GM12878 (cell line): ENCODE results near the gene FBRSL1. TPM values are rescaled to one million over a fixed set of nuclear protein-coding genes. Genes with fewer than 3 reads are reported as not detected.
"Not testable (repeated sequence)": the region's sequence is repeated elsewhere in the genome, so short reads cannot be mapped to it uniquely, and the experiment has no call there.

ENCODE experiments used
- ATAC-seq: fragments of 200-7000 bp; cut with Tn5 transposase; 3 replicates; pipeline ENCODE4 v1.9.1; 2020; ENCODE audit warnings: mild to moderate bottlenecking, moderate library complexity
- BruUV-seq: library from RNA; stranded (reverse); fragments of 400-500 nt; replicated peaks from 2 replicates; lab custom pipeline; 2021; lab: Mats Ljungman, UMichigan
- CTCF ChIA-PET: fragments of 300-600 bp; sonication (Branson Sonifier 250); formaldehyde crosslinking; extraction: SDS; loops from one replicate; lab custom pipeline; 2021; ENCODE audit warnings: inconsistent platforms; lab: Yijun Ruan, JAX
- POLR2A ChIA-PET: fragments of 350-600 bp; formaldehyde crosslinking; extraction: SDS; loops from one replicate; lab custom pipeline; 2021; ENCODE audit warnings: inconsistent platforms; lab: Charles Lee
- RAD21 ChIA-PET: fragments of 300-600 bp; sonication (Branson Sonifier 250); formaldehyde crosslinking; loops from one replicate; lab custom pipeline; 2023; ENCODE audit warnings: antibody characterized with exemption; ENCODE audit not compliant: unreplicated experiment; lab: Charles Lee
- SMC1A ChIA-PET: fragments of 300-600 bp; sonication (Branson Sonifier 250); formaldehyde crosslinking; loops from one replicate; lab custom pipeline; 2023; ENCODE audit not compliant: unreplicated experiment, uncharacterized antibody; lab: Charles Lee
- DNase-seq: peaks from one replicate; pipeline ENCODE4 v3.0.0-alpha.2; 2011; ENCODE audit warnings: low read depth, low spot score
- FAIRE-seq: peaks from 3 replicates; lab custom pipeline; 2011; peaks lifted over from hg19 to GRCh38; lab: Jason Lieb, UNC
- H2AFZ ChIP-seq: 2 replicates; pipeline ENCODE4 v1.6.0; 2011; ENCODE audit warnings: low read depth, low read length, control low read depth; ENCODE audit not compliant: control insufficient read depth
- H3K27ac ChIP-seq: 2 replicates; pipeline ENCODE4 v1.5.1; 2011; ENCODE audit warnings: control low read depth; ENCODE audit not compliant: control insufficient read depth, insufficient read depth
- H3K27me3 ChIP-seq, 2 experiments: replicated peaks in 1 of 2; 2 replicates each; pipeline versions ENCODE4 v1.6.0 to v1.6.1; 2011; ENCODE audit warnings: low read length in 1 of 2; ENCODE audit not compliant: control insufficient read depth in 2 of 2, insufficient read depth in 2 of 2
- H3K36me3 ChIP-seq, 2 experiments: 2 replicates each; pipeline ENCODE4 v1.5.1; 2011; ENCODE audit warnings: low read length in 1 of 2; ENCODE audit not compliant: control insufficient read depth in 2 of 2, insufficient read depth in 2 of 2
- H3K4me1 ChIP-seq: 2 replicates; pipeline ENCODE4 v1.6.1; 2011; ENCODE audit warnings: mild to moderate bottlenecking, low read length, moderate library complexity, mixed read lengths; ENCODE audit not compliant: control insufficient read depth, insufficient read depth
- H3K4me2 ChIP-seq: 2 replicates; pipeline ENCODE4 v1.6.0; 2011; ENCODE audit warnings: control low read depth; ENCODE audit not compliant: control insufficient read depth, insufficient read depth
- H3K4me3 ChIP-seq: fragments of 200-600 bp; sonication (generic); 2 replicates; pipeline ENCODE4 v1.5.1; 2016
- H3K79me2 ChIP-seq: 2 replicates; pipeline ENCODE4 v1.6.0; 2011; ENCODE audit warnings: low read length; ENCODE audit not compliant: control insufficient read depth, insufficient read depth
- H3K9ac ChIP-seq: 2 replicates; pipeline ENCODE4 v1.8.0; 2011; ENCODE audit warnings: low read length, control low read depth, mixed read lengths; ENCODE audit not compliant: control insufficient read depth, insufficient read depth
- H3K9me3 ChIP-seq: replicated peaks from 3 replicates; pipeline ENCODE4 v1.5.1; 2011; ENCODE audit warnings: mild to moderate bottlenecking, low read length; ENCODE audit not compliant: control insufficient read depth, insufficient read depth
- H4K20me1 ChIP-seq: 2 replicates; pipeline ENCODE4 v1.6.0; 2011; ENCODE audit not compliant: control insufficient read depth, insufficient read depth
- ATF3 ChIP-seq: IDR thresholded peaks from 2 replicates; pipeline ENCODE4 v1.6.1; 2011; ENCODE audit warnings: low read depth, mild to moderate bottlenecking, low read length, moderate library complexity, borderline replicate concordance; ENCODE audit errors: extremely low read depth
- BCL3 ChIP-seq: IDR thresholded peaks from 2 replicates; pipeline ENCODE4 v1.6.1; 2011; ENCODE audit warnings: borderline replicate concordance, low read depth, mild to moderate bottlenecking, moderate library complexity, low read length; ENCODE audit not compliant: insufficient read depth, poor library complexity, severe bottlenecking
- E2F8 ChIP-seq: fragments of 450-650 bp; IDR thresholded peaks from 2 replicates; pipeline ENCODE4 v1.6.1; 2018; ENCODE audit warnings: mild to moderate bottlenecking, low read depth, moderate library complexity; ENCODE audit not compliant: partially characterized antibody
- GABPA ChIP-seq: IDR thresholded peaks from 2 replicates; pipeline ENCODE4 v1.6.1; 2014; ENCODE audit warnings: antibody characterized with exemption, low read depth, mild to moderate bottlenecking, inconsistent platforms
- JUNB ChIP-seq: IDR thresholded peaks from 2 replicates; pipeline ENCODE4 v1.6.1; 2016; ENCODE audit warnings: antibody characterized with exemption, mild to moderate bottlenecking
- MTA3 ChIP-seq: IDR thresholded peaks from 2 replicates; pipeline ENCODE4 v1.6.1; 2012; ENCODE audit warnings: low read length, inconsistent platforms, borderline replicate concordance
- MYC ChIP-seq: IDR thresholded peaks from 2 replicates; pipeline ENCODE4 v1.6.1; 2011; ENCODE audit warnings: mild to moderate bottlenecking, low read length, moderate library complexity, inconsistent platforms; ENCODE audit not compliant: insufficient read depth, insufficient replicate concordance, insufficient read length, severe bottlenecking
- PAX5 ChIP-seq: IDR thresholded peaks from 2 replicates; pipeline ENCODE4 v1.6.1; 2011; ENCODE audit warnings: low read depth, low read length, borderline replicate concordance
- SIN3A ChIP-seq: IDR thresholded peaks from 2 replicates; pipeline ENCODE4 v1.6.1; 2012; ENCODE audit warnings: low read depth, low read length, improper control_type of control experiment
- SREBF2 ChIP-seq: IDR thresholded peaks from 2 replicates; pipeline ENCODE4 v1.6.1; 2012; ENCODE audit warnings: mild to moderate bottlenecking, low read length
- SUPT20H ChIP-seq: IDR thresholded peaks from 2 replicates; pipeline ENCODE4 v1.6.1; 2011; ENCODE audit warnings: low read depth, mild to moderate bottlenecking, low read length, moderate library complexity, borderline replicate concordance; ENCODE audit not compliant: control insufficient read depth
- USF2 ChIP-seq: IDR thresholded peaks from 2 replicates; pipeline ENCODE4 v1.6.1; 2011; ENCODE audit warnings: low read depth, low read length, improper control_type of control experiment, borderline replicate concordance
- WRNIP1 ChIP-seq: IDR thresholded peaks from 2 replicates; pipeline ENCODE4 v1.6.1; 2011; ENCODE audit warnings: low read depth, low read length, improper control_type of control experiment, borderline replicate concordance
- WGBS: methylation state at CpG from one replicate; pipeline ENCODE4 v1.1.6; 2016; ENCODE audit warnings: low lambda C conversion rate; ENCODE audit not compliant: insufficient replicate concordance, insufficient coverage; ENCODE audit errors: missing lambda C conversion rate; 5-methylcytosine and 5-hydroxymethylcytosine counted together
- in situ Hi-C: fragments of 300-500 bp; cut with MboI; formaldehyde crosslinking; loops from 9 replicates; pipeline ENCODE4 v1.14.3; 2018; ENCODE audit warnings: mixed read lengths
- intact Hi-C: fragments of 100-400 bp; cut with micrococcal nuclease; formaldehyde crosslinking; loops from one replicate; pipeline ENCODE4 v1.14.2; 2022; ENCODE audit not compliant: unreplicated experiment
- polyA plus RNA-seq, 11 experiments: library from polyadenylated mRNA; depleted of rRNA in 4 of 11; unstranded in 6 of 11; stranded (reverse) in 5 of 11; fragments of >200 nt; fragmentation: Nextera tagmentation in 4 of 11; fragmentation: Illumina TruSeq in 1 of 11; extraction: Ambion mirVana in 4 of 11; extraction: Trizol in 1 of 11; gene quantifications; 1 replicate in 1 of 11; 2 replicates in 10 of 11; pipeline versions ENCODE4 v1.2.1 to v1.2.3, GENCODE V29; 2011 to 2016; ENCODE audit warnings: inconsistent platforms in 2 of 11, missing spikeins in 2 of 11, low read depth in 1 of 11
- total RNA-seq, 4 experiments: library from RNA; depleted of rRNA in 3 of 4; stranded (reverse); fragments of >200 nt in 3 of 4; fragmentation: Illumina TruSeq in 1 of 4; extraction: Trizol in 1 of 4; gene quantifications; 2 replicates each; pipeline versions ENCODE4 v1.2.1 to v1.2.3, GENCODE V29; 2013 to 2021

FBRSL1 gene
- total and polyA plus RNA-seq, 10 of the 15 experiments (the other 5 are each of a cell fraction or from before 2014, with no cell fraction given): 0.19 to 55.1 (median 4.1) TPM

GRCh38 chr12:132474237-132474741, 15.7 kb upstream of the FBRSL1 start (continued):
- no peak for TF ChIP-seq USF2
- TF ChIP-seq GABPA: no peak
- TF ChIP-seq MTA3: no peak
- no peak for TF ChIP-seq PAX5
- no peak for TF ChIP-seq SREBF2
- TF ChIP-seq WRNIP1: no peak
- TF ChIP-seq SIN3A: no peak
- TF ChIP-seq ATF3: no peak
- TF ChIP-seq BCL3: no peak
- no peak for TF ChIP-seq SUPT20H
- no peak for TF ChIP-seq E2F8
- no peak for TF ChIP-seq JUNB
- TF ChIP-seq MYC: no peak

GRCh38 chr12:132474799-132475303, 15.1 kb upstream of the FBRSL1 start:
- RAD21 ChIA-PET, H3K9ac ChIP-seq, DNase-seq, H3K27me3 ChIP-seq, H3K9me3 ChIP-seq, H4K20me1 ChIP-seq, H3K27ac ChIP-seq, SMC1A ChIA-PET, BruUV-seq, FAIRE-seq, H3K79me2 ChIP-seq, H3K4me3 ChIP-seq, H2AFZ ChIP-seq, POLR2A ChIA-PET, in situ Hi-C loops, ATAC-seq, H3K36me3 ChIP-seq, H3K4me2 ChIP-seq, CTCF ChIA-PET, intact Hi-C loops: not testable (repeated sequence)
- WGBS: no CpG with 5 or more reads among the region's 56 CpGs
- peaks cover 22% of the 10 kb centered on the region for H3K4me1 ChIP-seq
